Activated T-helper 1 cell treated with anti-CD3 and anti-CD28 coated beads, Interleukin-12 subunit alpha, Interleukin-12 subunit beta, Interleukin-2, Interleukin-4 antibody, amounts not matched to agents 30 ng/mL and 10 ng/mL and 1 ng/mL, durations not matched to agents 14 hours and 24 hours and 36 hours (primary cell): ENCODE measurements around the gene PLK5. TPM values are rescaled to one million over a fixed set of nuclear protein-coding genes. Genes with fewer than 3 reads are reported as not detected.

ENCODE experiments used
- DNase-seq: peaks from one replicate; pipeline ENCODE4 v3.0.0; 2021; ENCODE audit warnings: low spot score
- H3K27ac Mint-ChIP-seq: one replicate; pipeline ENCODE4 v1.8.0; 2021; ENCODE audit warnings: mild to moderate bottlenecking, mixed read lengths
- H3K27me3 Mint-ChIP-seq: one replicate; pipeline ENCODE4 v1.8.0; 2022; ENCODE audit warnings: mild to moderate bottlenecking, moderate library complexity, mixed read lengths; ENCODE audit not compliant: insufficient read depth
- H3K36me3 Mint-ChIP-seq: one replicate; pipeline ENCODE4 v1.8.0; 2021; ENCODE audit warnings: low read depth, mixed read lengths
- H3K4me1 Mint-ChIP-seq: one replicate; pipeline ENCODE4 v1.8.0; 2021; ENCODE audit warnings: low read depth, mixed read lengths
- H3K4me3 Mint-ChIP-seq: one replicate; pipeline ENCODE4 v1.8.0; 2021; ENCODE audit warnings: mild to moderate bottlenecking, moderate library complexity, mixed read lengths
- H3K9me3 Mint-ChIP-seq: one replicate; pipeline ENCODE4 v1.8.0; 2021; ENCODE audit warnings: mixed read lengths
- intact Hi-C: fragments of 100-400 bp; cut with micrococcal nuclease; formaldehyde crosslinking; loops from one replicate; pipeline ENCODE4 v1.15.1; 2024
- total RNA-seq: library from RNA; stranded (reverse); gene quantifications from 2 replicates; pipeline ENCODE4 v1.2.3, GENCODE V29; 2022

PLK5 gene
- total RNA-seq, 1 donor from 2014 or later, result not detected

- Mint-ChIP-seq H3K27me3 (peaks cover 3% of the 10 kb centered on the region), H3K4me1 (peaks cover 9% of the 10 kb centered on the region), H3K27ac (no peak overlapping the region), H3K4me3 (no peak overlapping the region), H3K36me3 (no peaks in the 10 kb centered on the region), H3K9me3 (no peaks in the 10 kb centered on the region)
- intact Hi-C loops, result no loop called here
- DNase-seq, result no peak
Observed at GRCh38 chr19:1486720-1487575, 36.9 kb upstream of the PLK5 start.

GRCh38 chr19:1487576-1488281 is 36.1 kb upstream of the PLK5 start:
- DNase-seq, result no peak
- Mint-ChIP-seq H3K36me3 (no peaks in the 10 kb centered on the region), H3K27me3 (peaks cover 3% of the 10 kb centered on the region), H3K4me1 (peaks cover 11% of the 10 kb centered on the region), H3K27ac (no peak overlapping the region), H3K4me3 (no peak overlapping the region), H3K9me3 (no peaks in the 10 kb centered on the region)
- intact Hi-C loops, result no loop called here

DNA sequence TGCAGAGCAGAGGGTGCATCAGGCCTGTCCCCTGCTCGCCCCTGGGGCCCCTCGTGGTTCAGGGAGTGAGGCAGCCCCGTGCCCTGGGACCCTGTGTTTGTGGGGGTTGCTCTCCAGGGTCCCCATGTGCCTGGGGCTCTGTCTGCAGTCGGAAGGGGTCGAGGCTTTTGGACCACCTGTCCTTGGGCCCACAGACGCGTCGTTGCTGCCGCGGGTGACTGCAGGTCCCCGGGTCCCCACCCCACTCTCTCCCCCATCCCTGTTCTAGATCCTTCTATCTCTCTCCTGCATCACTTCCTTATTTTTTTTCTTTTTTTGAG is 35.6 kb upstream of the PLK5 start:
- DNase-seq, result no peak
- Mint-ChIP-seq H3K27ac (no peak overlapping the region), H3K27me3 (peaks cover 3% of the 10 kb centered on the region), H3K36me3 (no peaks in the 10 kb centered on the region), H3K4me1 (peaks cover 11% of the 10 kb centered on the region), H3K9me3 (no peaks in the 10 kb centered on the region), H3K4me3 (no peak overlapping the region)
- intact Hi-C loops, result no loop called here

- H3K4me3 Mint-ChIP-seq, result peak overlapping the region; percentile 62
- peaks cover 6% of the 10 kb centered on the region for H3K27me3 Mint-ChIP-seq
- intact Hi-C loops, result loop anchor here (1.0 to 5.0 kb wide), 12 partner anchors 10 to 607 kb away; partner anchors contain the start of genes ADAMTSL5, ATP8B3, C19orf25 and CIRBP
- no peaks in the 10 kb centered on the region for H3K36me3 Mint-ChIP-seq
- no peak for DNase-seq
- H3K9me3 Mint-ChIP-seq, result no peaks in the 10 kb centered on the region
- H3K4me1 Mint-ChIP-seq, result peaks cover 11% of the 10 kb centered on the region
- H3K27ac Mint-ChIP-seq, result no peak overlapping the region
Observed at GRCh38 chr19:1489463-1490310, 34.2 kb upstream of the PLK5 start.

DNA sequence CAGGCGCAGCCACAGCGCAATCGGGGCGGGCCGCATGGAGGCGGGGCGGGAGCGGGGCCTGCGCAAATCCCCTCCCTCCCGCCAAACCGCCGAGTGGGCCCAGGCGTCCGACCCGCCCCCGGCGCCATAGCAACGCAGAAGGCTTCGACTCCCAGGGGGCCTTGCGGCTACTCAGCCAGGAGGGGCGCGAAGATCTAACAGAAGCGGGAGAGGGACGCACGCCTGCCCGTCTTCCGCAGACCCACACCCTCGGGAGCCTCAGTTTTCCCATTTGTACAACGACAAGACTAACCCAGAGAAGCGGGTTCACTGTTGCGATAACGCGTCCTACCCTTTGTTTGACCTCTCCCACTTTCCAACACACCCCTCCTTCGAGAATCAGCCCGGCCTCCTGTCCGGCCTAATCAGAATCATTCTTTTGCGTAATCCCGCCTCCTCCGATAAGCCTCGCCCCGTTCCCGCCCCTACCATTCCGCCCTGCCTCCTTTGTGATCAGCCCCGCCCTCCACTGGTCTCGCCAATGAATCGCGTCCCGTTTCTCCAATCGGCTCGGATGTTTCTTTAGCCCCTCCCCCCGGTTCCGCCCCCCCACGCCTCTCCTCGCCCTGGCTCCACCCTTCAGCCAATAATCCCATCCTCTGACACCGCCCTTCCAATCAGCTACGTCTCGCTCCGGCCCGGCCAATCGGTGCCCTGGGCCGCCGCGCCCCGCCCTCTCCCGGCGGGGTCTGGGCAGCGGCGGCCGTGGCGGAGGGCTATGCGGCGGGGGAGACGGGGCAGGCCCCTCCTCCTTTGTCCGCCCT is 33.4 kb upstream of the PLK5 start, which contains the start of gene PCSK4:
PCSK4 (minus strand) TSS at position 40 of the 803 bp plus-strand sequence; CDS start at position 36, 4 bp downstream.
- peak; percentile 93 for DNase-seq
- intact Hi-C loops, result loop anchor here (1.0 to 5.0 kb wide), 12 partner anchors 11 to 606 kb away; partner anchors contain the start of genes ADAMTSL5, ATP8B3, C19orf25 and CIRBP
- H3K4me1 Mint-ChIP-seq, result peaks cover 11% of the 10 kb centered on the region

GRCh38 chr19:1491114-1491848 is 32.6 kb upstream of the PLK5 start, which contains the start of gene REEP6:
Gene REEP6, plus strand, starts transcription at chr19:1491181. Its CDS starts 89 bp downstream, at chr19:1491270.
- H3K9me3 Mint-ChIP-seq, result no peaks in the 10 kb centered on the region
- peak within 1 kb of the TSS; percentile 74 for H3K27ac Mint-ChIP-seq
- DNase-seq, result no peak
- peak within 1 kb of the TSS; percentile 82 for H3K4me3 Mint-ChIP-seq
- peaks cover 6% of the 10 kb centered on the region for H3K27me3 Mint-ChIP-seq
- H3K4me1 Mint-ChIP-seq, result peaks cover 11% of the 10 kb centered on the region
- H3K36me3 Mint-ChIP-seq, result no peaks in the 10 kb centered on the region
- intact Hi-C loops, result loop anchor here (2.0 to 5.0 kb wide), 5 partner anchors 20 to 371 kb away; partner anchors contain the start of genes DAZAP1, KLF16, MBD3 and TCF3

More for the DNA sequence above, 33.4 kb upstream of the PLK5 start, which contains the start of gene PCSK4:
- Mint-ChIP-seq H3K4me3 (peak within 1 kb of the TSS; percentile 82), H3K27me3 (peaks cover 6% of the 10 kb centered on the region), H3K27ac (peak within 1 kb of the TSS; percentile 74), H3K36me3 (no peaks in the 10 kb centered on the region), H3K9me3 (no peaks in the 10 kb centered on the region)

GRCh38 chr19:1491849-1492170 is 32.1 kb upstream of the PLK5 start:
- peaks cover 6% of the 10 kb centered on the region for H3K27me3 Mint-ChIP-seq
- intact Hi-C loops, result loop anchor here (2.0 to 5.0 kb wide), 5 partner anchors 21 to 370 kb away; partner anchors contain the start of genes DAZAP1, KLF16, MBD3 and TCF3
- H3K9me3 Mint-ChIP-seq, result no peaks in the 10 kb centered on the region
- H3K4me3 Mint-ChIP-seq, result peak overlapping the region; percentile 81
- no peaks in the 10 kb centered on the region for H3K36me3 Mint-ChIP-seq
- DNase-seq, result no peak
- H3K4me1 Mint-ChIP-seq, result peaks cover 11% of the 10 kb centered on the region
- peak overlapping the region; percentile 21 for H3K27ac Mint-ChIP-seq

DNA sequence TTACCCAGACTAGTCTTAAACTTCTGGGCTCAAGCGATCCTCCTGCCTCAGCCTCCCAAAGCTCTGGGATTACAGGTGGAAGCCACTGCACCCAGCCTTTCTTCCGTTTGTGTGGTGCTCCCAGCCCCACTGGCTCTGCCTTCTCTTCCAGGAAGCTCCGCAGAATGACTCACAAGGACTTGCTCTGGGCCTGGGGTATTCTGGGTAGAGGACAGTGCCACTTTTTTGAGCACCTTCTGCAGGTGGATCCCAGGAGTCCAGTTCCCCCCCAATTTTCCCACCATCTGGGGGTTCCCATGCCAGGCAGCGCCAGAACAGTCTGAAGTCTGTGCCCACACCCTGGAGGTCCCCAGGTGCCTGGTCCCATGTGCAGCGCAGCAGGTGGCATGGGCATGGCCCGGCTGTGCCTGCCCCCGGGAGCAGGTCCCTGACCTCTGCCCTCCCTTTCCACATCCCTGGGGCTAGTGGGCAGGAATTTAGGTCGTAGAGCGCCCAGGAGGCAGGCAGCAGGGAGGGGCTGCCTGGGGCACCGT is 31.3 kb upstream of the PLK5 start:
- Mint-ChIP-seq H3K27me3 (peaks cover 6% of the 10 kb centered on the region), H3K9me3 (no peaks in the 10 kb centered on the region)
- no peak for DNase-seq

GRCh38 chr19:1494115-1494815 is 29.6 kb upstream of the PLK5 start:
- no peak for DNase-seq
- Mint-ChIP-seq H3K27ac (no peak overlapping the region), H3K27me3 (peaks cover 6% of the 10 kb centered on the region), H3K4me1 (peaks cover 11% of the 10 kb centered on the region), H3K4me3 (no peak overlapping the region), H3K9me3 (no peaks in the 10 kb centered on the region), H3K36me3 (no peaks in the 10 kb centered on the region)
- intact Hi-C loops, result loop anchor here (5.0 kb wide), 1 partner anchor 368 kb away; the partner anchor contains the start of gene KLF16

More for the DNA sequence above, 31.3 kb upstream of the PLK5 start:
- H3K4me3 Mint-ChIP-seq, result peak overlapping the region; percentile 81
- H3K4me1 Mint-ChIP-seq, result peaks cover 11% of the 10 kb centered on the region
- intact Hi-C loops, result loop anchor here (5.0 kb wide), 1 partner anchor 370 kb away; the partner anchor contains the start of gene KLF16
- H3K27ac Mint-ChIP-seq, result no peak overlapping the region
- no peaks in the 10 kb centered on the region for H3K36me3 Mint-ChIP-seq

- intact Hi-C loops, result no loop called here
- Mint-ChIP-seq H3K9me3 (no peaks in the 10 kb centered on the region), H3K4me1 (peaks cover 11% of the 10 kb centered on the region), H3K27ac (no peak overlapping the region), H3K4me3 (no peak overlapping the region), H3K27me3 (peaks cover 6% of the 10 kb centered on the region), H3K36me3 (no peaks in the 10 kb centered on the region)
- DNase-seq, result no peak
Observed at GRCh38 chr19:1495051-1495798, 28.7 kb upstream of the PLK5 start.
